Esophagus muscularis mucosa (tissue), 4 donors: ENCODE results near the gene IFT88. TPM values are rescaled to one million over a fixed set of nuclear protein-coding genes. Genes with fewer than 3 reads are reported as not detected.
A peak's percentile ranks its signal among the peaks of the same experiment; 100 is the strongest.

Experiments
- DNase-seq: peaks from one replicate; pipeline ENCODE4 v3.0.0-alpha.2; 2017; ENCODE audit errors: extremely low spot score
- H3K27ac ChIP-seq, 4 donors: fragments of 200-600 bp; sonication (generic); replicated peaks in 1 of 4; 1 replicate in 3 of 4; 2 replicates in 1 of 4; pipeline ENCODE4 v1.5.1; 2016 to 2019; ENCODE audit warnings: mild to moderate bottlenecking in 1 of 4
- H3K27me3 ChIP-seq, 4 donors: fragments of 200-600 bp; sonication (generic); one replicate each; pipeline versions ENCODE4 v1.5.1 to v1.6.0; 2016 to 2019
- H3K36me3 ChIP-seq, 4 donors: fragments of 200-600 bp; sonication (generic); one replicate each; pipeline ENCODE4 v1.5.1; 2016 to 2019
- H3K4me1 ChIP-seq, 4 donors: fragments of 200-600 bp; sonication (generic); one replicate each; pipeline ENCODE4 v1.5.1; 2016 to 2019
- H3K4me3 ChIP-seq, 4 donors: fragments of 200-600 bp; sonication (generic); 1 replicate in 2 of 4; 2 replicates in 2 of 4; pipeline ENCODE4 v1.5.1; 2016 to 2019; ENCODE audit warnings: mild to moderate bottlenecking in 4 of 4, moderate library complexity in 1 of 4
- H3K9me3 ChIP-seq, 4 donors: fragments of 200-600 bp; sonication (generic); 1 replicate in 3 of 4; 2 replicates in 1 of 4; pipeline ENCODE4 v1.5.1; 2016 to 2019
- EP300 ChIP-seq: sonication (generic); formaldehyde crosslinking; IDR thresholded peaks from one replicate; pipeline ENCODE4 v1.6.1; 2017; ENCODE audit warnings: antibody characterized with exemption
- POLR2A ChIP-seq: fragments of 450-650 bp; IDR thresholded peaks from one replicate; pipeline ENCODE4 v1.6.1; 2017; ENCODE audit warnings: antibody characterized with exemption, moderate library complexity, mild to moderate bottlenecking, low read depth
- POLR2AphosphoS5 ChIP-seq, 2 donors: sonication (generic); formaldehyde crosslinking; IDR thresholded peaks; one replicate each; pipeline ENCODE4 v1.6.1; 2017; ENCODE audit warnings: antibody characterized with exemption in 2 of 2
- WGBS: methylation state at CpG from one replicate; pipeline ENCODE4 v1.1.5; 2018; 5-methylcytosine and 5-hydroxymethylcytosine counted together
- intact Hi-C: fragments of 100-400 bp; cut with DNase I; formaldehyde crosslinking; loops from one replicate; pipeline ENCODE4 v1.15.1; 2023
- total RNA-seq, 4 donors: library from RNA; depleted of rRNA; stranded (reverse); fragments of >200 nt; gene quantifications; one replicate each; pipeline versions ENCODE4 v1.1.0 to v1.2.1, GENCODE V29; 2016
- TF ChIP-seq, protein P1 (sequence below), 3 experiments: fragments of 200-600 bp in 2 of 3; fragments of 450-650 bp in 1 of 3; sonication (generic) in 2 of 3; IDR thresholded peaks; one replicate each; pipeline ENCODE4 v1.5.1; 2017 to 2019; ENCODE audit warnings: antibody characterized with exemption in 3 of 3, mild to moderate bottlenecking in 2 of 3, moderate library complexity in 1 of 3

IFT88 gene
- total RNA-seq, 4 donors from 2014 or later, result 10.4 to 13.7 (median 11.5) TPM

DNA sequence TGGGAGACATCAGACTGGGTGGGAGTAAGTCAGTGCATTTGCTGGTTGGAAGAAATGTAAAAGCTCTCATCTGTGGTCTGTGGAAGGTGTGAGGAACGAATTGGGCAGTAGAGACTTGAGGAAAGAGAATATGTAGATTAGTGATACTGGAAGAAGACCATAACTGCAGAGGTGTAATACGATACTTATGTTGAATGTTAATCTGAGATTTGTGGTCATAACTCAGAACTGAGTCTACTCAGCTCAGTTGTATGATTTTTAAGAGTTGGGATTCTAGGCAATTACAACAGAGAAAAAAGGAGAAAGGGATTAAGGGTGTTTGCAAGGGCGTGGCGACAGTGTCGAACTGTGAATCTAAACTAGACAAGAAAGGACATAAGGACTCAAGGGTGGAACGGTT lies 133.3 kb downstream of the IFT88 start:
- Histone ChIP-seq H3K4me1 (peaks cover 7 to 23% (median 20%) of the 10 kb centered on the region in 4 donors), H3K27ac (no peak overlapping the region), H3K9me3 (no peaks in the 10 kb centered on the region), H3K4me3 (no peak overlapping the region), H3K36me3 (no peaks in the 10 kb centered on the region), H3K27me3 (no peaks in the 10 kb centered on the region)
- TF ChIP-seq, protein P1, sequence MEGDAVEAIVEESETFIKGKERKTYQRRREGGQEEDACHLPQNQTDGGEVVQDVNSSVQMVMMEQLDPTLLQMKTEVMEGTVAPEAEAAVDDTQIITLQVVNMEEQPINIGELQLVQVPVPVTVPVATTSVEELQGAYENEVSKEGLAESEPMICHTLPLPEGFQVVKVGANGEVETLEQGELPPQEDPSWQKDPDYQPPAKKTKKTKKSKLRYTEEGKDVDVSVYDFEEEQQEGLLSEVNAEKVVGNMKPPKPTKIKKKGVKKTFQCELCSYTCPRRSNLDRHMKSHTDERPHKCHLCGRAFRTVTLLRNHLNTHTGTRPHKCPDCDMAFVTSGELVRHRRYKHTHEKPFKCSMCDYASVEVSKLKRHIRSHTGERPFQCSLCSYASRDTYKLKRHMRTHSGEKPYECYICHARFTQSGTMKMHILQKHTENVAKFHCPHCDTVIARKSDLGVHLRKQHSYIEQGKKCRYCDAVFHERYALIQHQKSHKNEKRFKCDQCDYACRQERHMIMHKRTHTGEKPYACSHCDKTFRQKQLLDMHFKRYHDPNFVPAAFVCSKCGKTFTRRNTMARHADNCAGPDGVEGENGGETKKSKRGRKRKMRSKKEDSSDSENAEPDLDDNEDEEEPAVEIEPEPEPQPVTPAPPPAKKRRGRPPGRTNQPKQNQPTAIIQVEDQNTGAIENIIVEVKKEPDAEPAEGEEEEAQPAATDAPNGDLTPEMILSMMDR (IDR thresholded peaks at IDR 0.05), result no peak
- TF ChIP-seq POLR2A, result no peak
- no peak for TF ChIP-seq POLR2AphosphoS5 (IDR thresholded peaks at IDR 0.05)
- no peak for TF ChIP-seq EP300
- no peak for DNase-seq
- intact Hi-C loops, result no loop called here
- 92% methylated on average over 6 of the region's 6 CpGs for WGBS

DNA sequence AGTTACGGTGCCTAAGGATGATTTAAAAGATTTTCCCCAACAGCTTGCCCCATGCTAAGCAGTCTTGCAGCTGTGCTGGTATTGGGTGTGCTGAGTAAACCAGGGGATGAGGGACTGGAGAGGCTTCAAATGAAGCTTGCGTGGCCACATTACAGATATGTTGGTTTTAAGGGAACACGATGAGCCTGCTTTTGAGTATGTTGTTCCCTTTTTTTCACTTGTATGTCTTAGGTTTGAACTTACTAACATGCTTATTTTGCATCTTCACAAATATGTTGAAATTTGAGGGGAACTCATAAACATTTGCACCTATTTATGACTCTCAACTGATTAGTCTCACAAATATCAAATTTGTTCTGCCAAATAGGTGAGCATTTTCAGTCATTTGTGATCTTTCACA lies 134.5 kb downstream of the IFT88 start:
- Histone ChIP-seq H3K36me3 (no peaks in the 10 kb centered on the region), H3K27ac (no peak overlapping the region), H3K9me3 (no peaks in the 10 kb centered on the region), H3K27me3 (no peaks in the 10 kb centered on the region), H3K4me1 (peaks cover 7 to 23% (median 20%) of the 10 kb centered on the region in 4 donors), H3K4me3 (no peak overlapping the region)
- no peak for DNase-seq
- WGBS, result 88% methylated on average over 3 of the region's 3 CpGs
- intact Hi-C loops, result no loop called here
- TF ChIP-seq POLR2AphosphoS5 (IDR thresholded peaks at IDR 0.05) (no peak), EP300 (no peak), POLR2A (no peak)
- TF ChIP-seq, protein P1 (IDR thresholded peaks at IDR 0.05), result no peak

DNA sequence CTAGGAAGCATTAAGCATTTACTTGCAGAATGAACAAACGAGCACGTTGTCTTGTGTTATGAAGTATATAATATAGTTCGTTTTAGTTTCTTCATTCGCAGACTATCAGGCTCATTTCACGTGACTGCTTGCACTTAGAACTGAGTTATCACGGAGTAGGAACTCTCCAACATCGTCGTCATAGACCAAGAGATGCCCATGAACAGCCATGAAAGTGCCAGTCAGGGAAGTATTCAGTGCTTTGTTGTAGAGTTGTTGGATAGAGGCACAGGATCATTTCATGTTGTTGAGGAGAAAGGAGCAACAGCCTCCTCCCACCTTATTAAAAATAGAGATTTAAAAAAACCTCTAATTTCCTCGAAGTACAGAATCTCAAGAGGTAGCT lies 135.6 kb downstream of the IFT88 start:
- Histone ChIP-seq H3K36me3 (no peaks in the 10 kb centered on the region), H3K9me3 (no peaks in the 10 kb centered on the region), H3K4me1 (peaks cover 7 to 23% (median 20%) of the 10 kb centered on the region in 4 donors), H3K4me3 (peak overlapping the region; percentile 66 to 88 (median 76)), H3K27ac (peak overlapping the region in 3 of 4 donors; percentile 59 to 82 (median 77)), H3K27me3 (no peaks in the 10 kb centered on the region)
- 7% methylated on average over 9 of the region's 9 CpGs for WGBS
- intact Hi-C loops, result no loop called here
- TF ChIP-seq EP300 (no peak), POLR2AphosphoS5 (IDR thresholded peaks at IDR 0.05) (peak; percentile 5 to 40)
- DNase-seq, result no peak

DNA sequence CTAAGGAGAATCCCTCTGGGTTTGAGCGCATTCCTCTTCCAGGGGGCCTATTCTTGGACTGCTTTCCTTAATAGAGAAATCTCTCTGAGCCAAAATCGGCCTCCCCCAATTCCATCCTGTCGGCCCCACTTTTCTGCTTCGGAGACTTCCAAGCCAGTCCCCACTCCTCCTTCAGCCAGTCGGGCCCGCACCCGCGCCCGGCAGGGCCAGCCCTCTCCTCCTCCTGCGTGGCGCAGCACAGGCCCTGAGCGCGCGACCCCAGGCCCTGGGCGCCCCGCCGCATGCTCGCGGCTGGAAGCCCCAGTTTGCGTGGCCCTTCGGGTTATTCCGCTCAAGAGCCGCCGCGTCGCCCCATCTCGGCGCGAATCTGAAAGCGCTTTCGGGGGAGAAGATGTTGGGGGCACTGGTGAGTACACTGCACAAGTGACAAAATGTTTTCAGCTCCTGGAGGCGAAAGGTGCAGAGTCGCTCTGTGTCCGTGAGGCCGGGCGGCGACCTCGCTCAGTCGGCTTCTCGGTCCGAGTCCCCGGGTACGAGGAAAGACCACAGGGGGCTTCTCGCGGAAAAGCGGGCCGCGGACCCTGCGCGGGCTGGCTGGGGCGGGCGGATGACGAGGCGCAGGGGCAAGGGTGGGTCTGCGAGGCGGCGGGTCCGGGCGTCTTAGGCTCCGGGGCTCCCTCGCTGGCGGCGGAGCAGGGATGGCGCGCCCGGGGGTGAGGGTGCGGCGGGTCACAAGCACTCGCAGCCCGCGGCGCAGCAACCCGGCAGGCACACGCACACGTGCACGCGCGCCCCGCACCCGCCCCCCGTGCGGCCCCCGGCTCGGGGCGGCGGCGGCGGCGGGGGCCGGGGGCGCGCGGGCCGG lies 136.2 kb downstream of the IFT88 start, which contains the start of gene IL17D:
Gene IL17D (plus strand): TSS at position 785 of the 865 bp plus-strand sequence. CDS start 303 bp downstream, outside the sequence.
- H3K4me1 ChIP-seq, result peaks cover 7 to 25% (median 20%) of the 10 kb centered on the region in 4 donors
- H3K36me3 ChIP-seq, result no peaks in the 10 kb centered on the region
- under 1% methylated on average over 11 of the region's 94 CpGs for WGBS
- H3K4me3 ChIP-seq, result peak within 1 kb of the TSS; percentile 66 to 88 (median 76)
- H3K27me3 ChIP-seq, result no peaks in the 10 kb centered on the region
- no peak for TF ChIP-seq POLR2AphosphoS5 (IDR thresholded peaks at IDR 0.05)
- no peak for TF ChIP-seq EP300
- TF ChIP-seq, protein P1 (IDR thresholded peaks at IDR 0.05), result no peak
- TF ChIP-seq POLR2A, result no peak
- intact Hi-C loops, result no loop called here
- peak within 1 kb of the TSS; percentile 63 to 83 (median 80) for H3K27ac ChIP-seq
- H3K9me3 ChIP-seq, result no peaks in the 10 kb centered on the region
- no peak for DNase-seq

DNA sequence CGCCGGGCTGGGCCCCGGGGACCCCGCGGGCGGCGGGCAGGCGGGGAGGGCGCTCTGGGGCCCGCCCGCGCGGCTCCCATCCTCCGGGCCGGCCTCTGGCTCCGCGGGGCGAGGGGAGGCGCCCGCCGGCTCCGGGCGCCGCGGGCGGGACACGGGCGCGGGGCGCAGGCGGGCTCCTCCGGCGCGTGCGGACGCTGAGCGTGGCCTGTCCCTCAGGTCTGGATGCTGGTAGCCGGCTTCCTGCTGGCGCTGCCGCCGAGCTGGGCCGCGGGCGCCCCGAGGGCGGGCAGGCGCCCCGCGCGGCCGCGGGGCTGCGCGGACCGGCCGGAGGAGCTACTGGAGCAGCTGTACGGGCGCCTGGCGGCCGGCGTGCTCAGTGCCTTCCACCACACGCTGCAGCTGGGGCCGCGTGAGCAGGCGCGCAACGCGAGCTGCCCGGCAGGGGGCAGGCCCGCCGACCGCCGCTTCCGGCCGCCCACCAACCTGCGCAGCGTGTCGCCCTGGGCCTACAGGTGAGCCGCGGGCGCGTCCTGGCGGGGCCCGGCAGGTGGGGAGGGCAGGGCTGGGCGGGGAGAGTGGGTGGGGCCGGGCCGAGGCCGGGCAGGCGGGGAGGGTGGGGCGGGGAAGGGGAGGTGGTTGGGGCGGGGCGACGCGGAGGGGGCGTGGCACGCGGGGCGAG lies 137.0 kb downstream of the IFT88 start:
- Histone ChIP-seq H3K27ac (peak overlapping the region; percentile 63 to 81 (median 69)), H3K4me3 (peak overlapping the region; percentile 66 to 88 (median 76)), H3K9me3 (no peaks in the 10 kb centered on the region), H3K4me1 (peaks cover 7 to 29% (median 24%) of the 10 kb centered on the region in 4 donors), H3K27me3 (no peaks in the 10 kb centered on the region), H3K36me3 (no peaks in the 10 kb centered on the region)
- DNase-seq, result no peak
- TF ChIP-seq, protein P1 (IDR thresholded peaks at IDR 0.05), result peak; percentile 59 to 77 (median 65)
- TF ChIP-seq POLR2AphosphoS5 (IDR thresholded peaks at IDR 0.05), result peak; percentile 35 to 51
- no peak for TF ChIP-seq POLR2A
- no peak for TF ChIP-seq EP300
- intact Hi-C loops, result no loop called here
- no CpG with 5 or more reads among the region's 98 CpGs for WGBS
